Measurements from ENCODE around the gene SERPINE1.

SERPINE1 gene

GRCh38 chr7:101163279-101164070 lies 36.6 kb downstream of the SERPINE1 start:
- H3K9me2 ChIP-seq (replicated peaks; ENCODE audit: control insufficient read depth, low read length) = no peaks in the 10 kb centered on the region
- H3K79me2 ChIP-seq (ENCODE audit: control insufficient read depth, low read length) = peaks cover 12% of the 10 kb centered on the region
- TF ChIP-seq CTCF (IDR thresholded peaks at IDR 0.05; ENCODE audit: low read depth, low read length, poor library complexity, severe bottlenecking) (no peak), EZH2phosphoT487 (IDR thresholded peaks at IDR 0.05; ENCODE audit: borderline replicate concordance, low read length) (no peak)
- H3K27me3 ChIP-seq (ENCODE audit: control insufficient read depth, low read length) = peaks cover 25% of the 10 kb centered on the region
- peaks cover 20% of the 10 kb centered on the region for H3K36me3 ChIP-seq (ENCODE audit: control insufficient read depth, low read length)
- peak overlapping the region; percentile 78 for H3K27ac ChIP-seq (ENCODE audit: low read depth, low read length)
- no peaks in the 10 kb centered on the region for H3K9me3 ChIP-seq (ENCODE audit: control insufficient read depth, insufficient read depth, low read length)
- H3K4me2 ChIP-seq (ENCODE audit: low read length) = peak overlapping the region; percentile 72
- H3F3A ChIP-seq (ENCODE audit: control insufficient read depth, insufficient read depth) = peaks cover 20% of the 10 kb centered on the region
- peaks cover 26% of the 10 kb centered on the region for H4K20me1 ChIP-seq (ENCODE audit: control insufficient read depth, insufficient read depth, low read depth, low read length)
- peaks cover 52% of the 10 kb centered on the region for H3K4me1 ChIP-seq (ENCODE audit: control insufficient read depth, low read length)
- H3K4me3 ChIP-seq (ENCODE audit: low read length) = peak overlapping the region; percentile 85

GRCh38 chr7:101164071-101164840 lies 37.4 kb downstream of the SERPINE1 start:
- Histone ChIP-seq H3K27ac (ENCODE audit: low read depth, low read length) (peak overlapping the region; percentile 78), H3K36me3 (ENCODE audit: control insufficient read depth, low read length) (peaks cover 14% of the 10 kb centered on the region), H4K20me1 (ENCODE audit: control insufficient read depth, insufficient read depth, low read depth, low read length) (peaks cover 32% of the 10 kb centered on the region), H3F3A (ENCODE audit: control insufficient read depth, insufficient read depth) (peaks cover 20% of the 10 kb centered on the region), H3K4me3 (ENCODE audit: low read length) (peak overlapping the region; percentile 85), H3K79me2 (ENCODE audit: control insufficient read depth, low read length) (peaks cover 12% of the 10 kb centered on the region), H3K27me3 (ENCODE audit: control insufficient read depth, low read length) (peaks cover 33% of the 10 kb centered on the region), H3K9me3 (ENCODE audit: control insufficient read depth, insufficient read depth, low read length) (no peaks in the 10 kb centered on the region), H3K4me1 (ENCODE audit: control insufficient read depth, low read length) (peaks cover 52% of the 10 kb centered on the region), H3K9me2 (replicated peaks; ENCODE audit: control insufficient read depth, low read length) (no peaks in the 10 kb centered on the region), H3K4me2 (ENCODE audit: low read length) (peak overlapping the region; percentile 72)
- no peak for TF ChIP-seq EZH2phosphoT487 (IDR thresholded peaks at IDR 0.05; ENCODE audit: borderline replicate concordance, low read length)
- TF ChIP-seq CTCF (IDR thresholded peaks at IDR 0.05; ENCODE audit: low read depth, low read length, poor library complexity, severe bottlenecking) = no peak

- no peaks in the 10 kb centered on the region for H3K9me3 ChIP-seq (ENCODE audit: control insufficient read depth, insufficient read depth, low read length)
- H3K36me3 ChIP-seq (ENCODE audit: control insufficient read depth, low read length) = peaks cover 8% of the 10 kb centered on the region; the same call in 1 of the 2 replicates
- peaks cover 20% of the 10 kb centered on the region for H3F3A ChIP-seq (ENCODE audit: control insufficient read depth, insufficient read depth)
- H4K20me1 ChIP-seq (ENCODE audit: control insufficient read depth, insufficient read depth, low read depth, low read length) = peaks cover 35% of the 10 kb centered on the region
- peaks cover 62% of the 10 kb centered on the region for H3K4me1 ChIP-seq (ENCODE audit: control insufficient read depth, low read length)
- peaks cover 44% of the 10 kb centered on the region for H3K27me3 ChIP-seq (ENCODE audit: control insufficient read depth, low read length)
- H3K4me3 ChIP-seq (ENCODE audit: low read length) = peak within 1 kb of the TSS; percentile 85
- no peaks in the 10 kb centered on the region for H3K9me2 ChIP-seq (replicated peaks; ENCODE audit: control insufficient read depth, low read length)
- H3K4me2 ChIP-seq (ENCODE audit: low read length) = peak within 1 kb of the TSS; percentile 72
- peaks cover 12% of the 10 kb centered on the region for H3K79me2 ChIP-seq (ENCODE audit: control insufficient read depth, low read length)
- TF ChIP-seq CTCF (IDR thresholded peaks at IDR 0.05; ENCODE audit: low read depth, low read length, poor library complexity, severe bottlenecking) (no peak), EZH2phosphoT487 (IDR thresholded peaks at IDR 0.05; ENCODE audit: borderline replicate concordance, low read length) (no peak)
- H3K27ac ChIP-seq (ENCODE audit: low read depth, low read length) = no peak within 1 kb of the TSS
These were observed 38.4 kb downstream of the SERPINE1 start, which contains the start of gene VGF for GRCh38 chr7:101165075-101165957. TSS of gene VGF (minus strand) at chr7:101165569. CDS start at chr7:101164843, 726 bp downstream.

All from DOHH2 (cell line).